OCI-LY1 (cell line): ENCODE results near the gene TRANK1.

ENCODE experiments used
- H2AFZ ChIP-seq: fragments of 200-600 bp; sonication (generic), shearing (Covaris generic); 2 replicates; pipeline ENCODE4 v1.6.0; 2014; ENCODE audit warnings: antibody characterized with exemption, mild to moderate bottlenecking, low read length
- H3F3A ChIP-seq: fragments of 200-600 bp; sonication (generic), shearing (Covaris generic); 2 replicates; pipeline ENCODE4 v1.6.0; 2014; ENCODE audit warnings: mild to moderate bottlenecking, antibody characterized with exemption, low read length, moderate library complexity; ENCODE audit not compliant: insufficient read depth
- H3K27ac ChIP-seq: fragments of 200-600 bp; sonication (generic); 2 replicates; pipeline ENCODE4 v1.5.1; 2014; ENCODE audit warnings: low read length, mixed run types, mild to moderate bottlenecking, low read depth; ENCODE audit not compliant: poor library complexity, severe bottlenecking
- H3K27me3 ChIP-seq: fragments of 200-600 bp; sonication (generic); 2 replicates; pipeline ENCODE4 v1.6.0; 2014; ENCODE audit warnings: antibody characterized with exemption, mild to moderate bottlenecking, low read length, moderate library complexity; ENCODE audit not compliant: insufficient read depth
- H3K36me3 ChIP-seq: fragments of 200-600 bp; sonication (generic); 2 replicates; pipeline ENCODE4 v1.6.1; 2014; ENCODE audit warnings: mild to moderate bottlenecking, antibody characterized with exemption, low read length, moderate library complexity, mixed read lengths; ENCODE audit not compliant: insufficient read depth
- H3K4me1 ChIP-seq: fragments of 200-600 bp; sonication (generic); 2 replicates; pipeline ENCODE4 v1.5.1; 2014; ENCODE audit warnings: mild to moderate bottlenecking, low read length, moderate library complexity; ENCODE audit not compliant: insufficient read depth, severe bottlenecking
- H3K4me2 ChIP-seq: fragments of 200-600 bp; sonication (generic), shearing (Covaris generic); 2 replicates; pipeline ENCODE4 v1.6.1; 2014; ENCODE audit warnings: low read length
- H3K4me3 ChIP-seq: fragments of 200-600 bp; sonication (generic); 2 replicates; pipeline ENCODE4 v1.5.1; 2014; ENCODE audit warnings: low read length, low read depth, mild to moderate bottlenecking, mixed read lengths; ENCODE audit not compliant: poor library complexity, severe bottlenecking
- H3K79me2 ChIP-seq: fragments of 200-600 bp; shearing (Covaris generic); 2 replicates; pipeline ENCODE4 v1.6.1; 2016; ENCODE audit warnings: mixed run types, low read length, mixed read lengths; ENCODE audit not compliant: insufficient read depth
- H3K9ac ChIP-seq: fragments of 200-600 bp; sonication (generic), shearing (Covaris generic); 2 replicates; pipeline ENCODE4 v1.6.1; 2014; ENCODE audit warnings: mild to moderate bottlenecking, low read length, mixed read lengths
- H3K9me2 ChIP-seq: fragments of 200-600 bp; sonication (generic), shearing (Covaris generic); 2 replicates; pipeline ENCODE4 v1.6.1; 2014; ENCODE audit warnings: low read depth, mild to moderate bottlenecking, low read length, mixed read lengths
- H3K9me3 ChIP-seq: fragments of 200-600 bp; shearing (Covaris generic); 2 replicates; pipeline ENCODE4 v1.6.1; 2014; ENCODE audit warnings: low read length, mixed read lengths
- H4K20me1 ChIP-seq: fragments of 200-600 bp; sonication (generic), shearing (Covaris generic); 2 replicates; pipeline ENCODE4 v1.6.0; 2016; ENCODE audit warnings: mild to moderate bottlenecking, low read length; ENCODE audit not compliant: insufficient read depth
- CTCF ChIP-seq: fragments of 200-600 bp; sonication (generic), shearing (Covaris generic); IDR thresholded peaks from 2 replicates; pipeline ENCODE4 v1.5.1; 2017; ENCODE audit warnings: mild to moderate bottlenecking, antibody characterized with exemption, low read length, moderate library complexity, mixed read lengths
- EZH2 ChIP-seq: fragments of 200-600 bp; sonication (generic), shearing (Covaris generic); IDR thresholded peaks from 2 replicates; pipeline ENCODE4 v1.8.0; 2017; ENCODE audit warnings: borderline replicate concordance, mixed run types, mild to moderate bottlenecking, antibody characterized with exemption, low read length, moderate library complexity, mixed read lengths

Gene TRANK1

GRCh38 chr3:36989005-36989404 is 44.2 kb upstream of the TRANK1 start:
- Histone ChIP-seq H3K9me2 (no peaks in the 10 kb centered on the region), H2AFZ (no peak overlapping the region), H3F3A (no peaks in the 10 kb centered on the region), H3K4me1 (peaks cover 41% of the 10 kb centered on the region), H4K20me1 (no peaks in the 10 kb centered on the region), H3K9me3 (no peaks in the 10 kb centered on the region), H3K36me3 (peaks cover 76% of the 10 kb centered on the region), H3K4me3 (peak overlapping the region; percentile 71), H3K27ac (no peak overlapping the region), H3K9ac (peak overlapping the region; percentile 77; the same call in 1 of the 2 replicates), H3K27me3 (no peaks in the 10 kb centered on the region), H3K4me2 (peak overlapping the region; percentile 87), H3K79me2 (peaks cover 46% of the 10 kb centered on the region)
- TF ChIP-seq CTCF: no peak
- TF ChIP-seq EZH2: no peak

GRCh38 chr3:36988356-36988755 is 43.5 kb upstream of the TRANK1 start:
- Histone ChIP-seq H3K4me2 (peak overlapping the region; percentile 87; the same call in 1 of the 2 replicates), H3K4me1 (peaks cover 40% of the 10 kb centered on the region), H3K9ac (no peak overlapping the region), H3K4me3 (peak overlapping the region; percentile 1), H3K27ac (no peak overlapping the region), H4K20me1 (no peaks in the 10 kb centered on the region), H3K36me3 (peaks cover 82% of the 10 kb centered on the region), H3K9me2 (no peaks in the 10 kb centered on the region), H3K9me3 (no peaks in the 10 kb centered on the region), H3K79me2 (peaks cover 43% of the 10 kb centered on the region), H2AFZ (no peak overlapping the region), H3K27me3 (no peaks in the 10 kb centered on the region), H3F3A (no peaks in the 10 kb centered on the region)
- TF ChIP-seq CTCF (no peak), EZH2 (no peak)

GRCh38 chr3:36981006-36981405 is 36.2 kb upstream of the TRANK1 start:
- TF ChIP-seq EZH2: no peak
- TF ChIP-seq CTCF: no peak
- H3K4me3 ChIP-seq: no peak overlapping the region
- H3K27ac ChIP-seq: no peak overlapping the region
- H3K4me1 ChIP-seq: no peaks in the 10 kb centered on the region
- H3K79me2 ChIP-seq: no peaks in the 10 kb centered on the region
- no peaks in the 10 kb centered on the region for H3F3A ChIP-seq
- 0 out of 2 replicates have a peak, but pooled peaks cover 3% of the 10 kb centered on the region for H3K9me3 ChIP-seq
- no peak overlapping the region for H3K4me2 ChIP-seq
- no peak overlapping the region for H3K9ac ChIP-seq
- no peaks in the 10 kb centered on the region for H3K9me2 ChIP-seq
- H2AFZ ChIP-seq: no peak overlapping the region
- no peaks in the 10 kb centered on the region for H4K20me1 ChIP-seq
- H3K36me3 ChIP-seq: peaks cover 36% of the 10 kb centered on the region
- no peaks in the 10 kb centered on the region for H3K27me3 ChIP-seq
